ENCODE measurements around the gene FITM1.
A peak's percentile ranks its signal among the peaks of the same experiment; 100 is the strongest.

Gene FITM1

GRCh38 chr14:24147761-24148428 is 17.4 kb downstream of the FITM1 start:
- H3K27ac ChIP-seq (ENCODE audit: extremely low read depth, low read depth, low read length) = peak overlapping the region; percentile 68; the same call in 1 of the 2 replicates
- H3K36me3 ChIP-seq (ENCODE audit: control insufficient read depth in 2 of 2, insufficient read depth in 1 of 2, low read length in 2 of 2) = peaks cover 21 to 66% of the 10 kb centered on the region in 2 experiments
- TF ChIP-seq SETDB1 (IDR thresholded peaks at IDR 0.05; ENCODE audit: insufficient read length, low read length) (no peak), PRDM1 (tag by site-specific recombination; IDR thresholded peaks at IDR 0.05) (no peak), BCL6B (tag by site-specific recombination; IDR thresholded peaks at IDR 0.05) (no peak), ZNF335 (tag by site-specific recombination; conservative IDR thresholded peaks at IDR 0.05) (peak; percentile 11; the same call in 1 of the 2 replicates), TCF7L2 (IDR thresholded peaks at IDR 0.05; ENCODE audit: borderline replicate concordance, low read depth, low read length) (no peak), ZNF561 (tag by site-specific recombination; IDR thresholded peaks at IDR 0.05; ENCODE audit: borderline replicate concordance) (no peak), ZNF76 (tag by site-specific recombination; IDR thresholded peaks at IDR 0.05; ENCODE audit: borderline replicate concordance, low read depth) (peak; percentile 25; the same call in 1 of the 2 replicates), ZBTB11 (tag by site-specific recombination; conservative IDR thresholded peaks at IDR 0.05; ENCODE audit: low read depth) (0 out of 2 replicates have a peak, but pooled peaks have one; percentile 6), KLF16 (tag by site-specific recombination; IDR thresholded peaks at IDR 0.05) (no peak), ZSCAN4 (tag by site-specific recombination; IDR thresholded peaks at IDR 0.05) (no peak), PBX3 (CRISPR knock-in tag; IDR thresholded peaks at IDR 0.05) (0 out of 2 replicates have a peak, but pooled peaks have one; percentile 54), MEIS1 (CRISPR knock-in tag; IDR thresholded peaks at IDR 0.05; ENCODE audit: borderline replicate concordance) (no peak), ZBTB26 (tag by site-specific recombination; optimal IDR thresholded peaks at IDR 0.05) (peak; percentile 5)
- ChIA-PET POLR2A (interaction anchor here (0.6 to 3.8 kb wide), 8 partner anchors 10 to 54 kb away, joined by 4 to 79 read pairs (median 14); partner anchors contain the start of genes DCAF11, IPO4, IRF9 and NRL), CTCF (interaction anchor here (1.0 to 3.7 kb wide), 3 partner anchors 13 to 90 kb away, joined by 3 to 34 read pairs (median 3); partner anchors contain the start of gene IRF9)
- H3K9me3 ChIP-seq (ENCODE audit: control insufficient read depth, insufficient read depth, low read depth, low read length) = no peaks in the 10 kb centered on the region
- H3K4me3 ChIP-seq (ENCODE audit: low read depth, low read length) = peak overlapping the region; percentile 91
- peaks cover 8% of the 10 kb centered on the region for H3K4me1 ChIP-seq (ENCODE audit: control insufficient read depth, insufficient read depth, low read length)

Measured in HEK293 (cell line).